ENCODE data around the gene CDC34. TPM values are rescaled to one million over a fixed set of nuclear protein-coding genes. Genes with fewer than 3 reads are reported as not detected.
A peak's percentile ranks its signal among the peaks of the same experiment; 100 is the strongest.

The CDC34 gene
- total and polyA plus RNA-seq, 9 of the 15 experiments (the other 6 are each of a cell fraction or from before 2014, with no cell fraction given) = 0.80 to 203 (median 65.5) TPM

DNA sequence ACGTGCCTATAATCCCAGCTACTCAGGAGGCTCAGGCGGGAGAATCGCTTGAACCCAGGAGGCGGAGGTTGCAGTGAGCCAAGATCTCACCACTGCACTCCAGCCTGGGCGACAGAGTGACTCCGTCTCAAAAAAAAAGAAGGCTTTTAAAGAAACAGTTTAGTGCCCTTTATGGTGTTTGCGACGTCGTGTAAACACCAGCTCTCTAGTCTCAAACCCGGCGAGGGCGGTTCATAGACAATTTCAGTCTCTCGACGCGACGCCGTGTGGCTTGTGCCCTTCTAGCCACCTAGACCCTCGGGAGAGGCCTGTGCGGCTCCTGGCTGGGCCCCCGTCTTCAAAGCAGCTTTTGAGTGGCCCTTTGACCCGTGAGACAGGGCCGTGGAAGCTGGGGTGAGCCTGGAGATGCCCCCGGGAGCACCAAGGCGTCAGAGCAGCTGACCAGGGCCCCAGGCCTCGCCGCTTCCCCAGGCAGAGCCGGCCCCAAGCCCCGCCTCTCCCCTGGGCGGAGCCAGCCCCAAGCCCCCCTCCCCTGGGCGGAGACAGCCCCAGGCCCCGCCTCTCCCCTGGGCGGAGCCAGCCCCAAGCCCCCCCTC, 40.3 kb upstream of the CDC34 start (continued):
- TF ChIP-seq, protein P1, sequence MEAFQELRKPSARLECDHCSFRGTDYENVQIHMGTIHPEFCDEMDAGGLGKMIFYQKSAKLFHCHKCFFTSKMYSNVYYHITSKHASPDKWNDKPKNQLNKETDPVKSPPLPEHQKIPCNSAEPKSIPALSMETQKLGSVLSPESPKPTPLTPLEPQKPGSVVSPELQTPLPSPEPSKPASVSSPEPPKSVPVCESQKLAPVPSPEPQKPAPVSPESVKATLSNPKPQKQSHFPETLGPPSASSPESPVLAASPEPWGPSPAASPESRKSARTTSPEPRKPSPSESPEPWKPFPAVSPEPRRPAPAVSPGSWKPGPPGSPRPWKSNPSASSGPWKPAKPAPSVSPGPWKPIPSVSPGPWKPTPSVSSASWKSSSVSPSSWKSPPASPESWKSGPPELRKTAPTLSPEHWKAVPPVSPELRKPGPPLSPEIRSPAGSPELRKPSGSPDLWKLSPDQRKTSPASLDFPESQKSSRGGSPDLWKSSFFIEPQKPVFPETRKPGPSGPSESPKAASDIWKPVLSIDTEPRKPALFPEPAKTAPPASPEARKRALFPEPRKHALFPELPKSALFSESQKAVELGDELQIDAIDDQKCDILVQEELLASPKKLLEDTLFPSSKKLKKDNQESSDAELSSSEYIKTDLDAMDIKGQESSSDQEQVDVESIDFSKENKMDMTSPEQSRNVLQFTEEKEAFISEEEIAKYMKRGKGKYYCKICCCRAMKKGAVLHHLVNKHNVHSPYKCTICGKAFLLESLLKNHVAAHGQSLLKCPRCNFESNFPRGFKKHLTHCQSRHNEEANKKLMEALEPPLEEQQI (IDR thresholded peaks at IDR 0.05) = no peak
- TF ChIP-seq ZNF140 (CRISPR knock-in tag; IDR thresholded peaks at IDR 0.05) (no peak), IFI16 (CRISPR knock-in tag; IDR thresholded peaks at IDR 0.05) (no peak), MEF2D (tag; conservative IDR thresholded peaks at IDR 0.05; ENCODE audit: low read depth) (no peak), ZFX (CRISPR knock-in tag; IDR thresholded peaks at IDR 0.05) (peak; percentile 82), HMG20B (CRISPR knock-in tag; IDR thresholded peaks at IDR 0.05) (no peak), GABPA (tag; conservative IDR thresholded peaks at IDR 0.05; ENCODE audit: low read depth) (no peak), RUNX1 (IDR thresholded peaks at IDR 0.05; ENCODE audit: low read depth) (no peak), NR1H2 (CRISPR knock-in tag; IDR thresholded peaks at IDR 0.05) (no peak), GATAD2B (IDR thresholded peaks at IDR 0.05; ENCODE audit: borderline replicate concordance) (no peak), HMG20A (CRISPR knock-in tag; conservative IDR thresholded peaks at IDR 0.05) (no peak)
- TF ChIP-seq, protein P2, sequence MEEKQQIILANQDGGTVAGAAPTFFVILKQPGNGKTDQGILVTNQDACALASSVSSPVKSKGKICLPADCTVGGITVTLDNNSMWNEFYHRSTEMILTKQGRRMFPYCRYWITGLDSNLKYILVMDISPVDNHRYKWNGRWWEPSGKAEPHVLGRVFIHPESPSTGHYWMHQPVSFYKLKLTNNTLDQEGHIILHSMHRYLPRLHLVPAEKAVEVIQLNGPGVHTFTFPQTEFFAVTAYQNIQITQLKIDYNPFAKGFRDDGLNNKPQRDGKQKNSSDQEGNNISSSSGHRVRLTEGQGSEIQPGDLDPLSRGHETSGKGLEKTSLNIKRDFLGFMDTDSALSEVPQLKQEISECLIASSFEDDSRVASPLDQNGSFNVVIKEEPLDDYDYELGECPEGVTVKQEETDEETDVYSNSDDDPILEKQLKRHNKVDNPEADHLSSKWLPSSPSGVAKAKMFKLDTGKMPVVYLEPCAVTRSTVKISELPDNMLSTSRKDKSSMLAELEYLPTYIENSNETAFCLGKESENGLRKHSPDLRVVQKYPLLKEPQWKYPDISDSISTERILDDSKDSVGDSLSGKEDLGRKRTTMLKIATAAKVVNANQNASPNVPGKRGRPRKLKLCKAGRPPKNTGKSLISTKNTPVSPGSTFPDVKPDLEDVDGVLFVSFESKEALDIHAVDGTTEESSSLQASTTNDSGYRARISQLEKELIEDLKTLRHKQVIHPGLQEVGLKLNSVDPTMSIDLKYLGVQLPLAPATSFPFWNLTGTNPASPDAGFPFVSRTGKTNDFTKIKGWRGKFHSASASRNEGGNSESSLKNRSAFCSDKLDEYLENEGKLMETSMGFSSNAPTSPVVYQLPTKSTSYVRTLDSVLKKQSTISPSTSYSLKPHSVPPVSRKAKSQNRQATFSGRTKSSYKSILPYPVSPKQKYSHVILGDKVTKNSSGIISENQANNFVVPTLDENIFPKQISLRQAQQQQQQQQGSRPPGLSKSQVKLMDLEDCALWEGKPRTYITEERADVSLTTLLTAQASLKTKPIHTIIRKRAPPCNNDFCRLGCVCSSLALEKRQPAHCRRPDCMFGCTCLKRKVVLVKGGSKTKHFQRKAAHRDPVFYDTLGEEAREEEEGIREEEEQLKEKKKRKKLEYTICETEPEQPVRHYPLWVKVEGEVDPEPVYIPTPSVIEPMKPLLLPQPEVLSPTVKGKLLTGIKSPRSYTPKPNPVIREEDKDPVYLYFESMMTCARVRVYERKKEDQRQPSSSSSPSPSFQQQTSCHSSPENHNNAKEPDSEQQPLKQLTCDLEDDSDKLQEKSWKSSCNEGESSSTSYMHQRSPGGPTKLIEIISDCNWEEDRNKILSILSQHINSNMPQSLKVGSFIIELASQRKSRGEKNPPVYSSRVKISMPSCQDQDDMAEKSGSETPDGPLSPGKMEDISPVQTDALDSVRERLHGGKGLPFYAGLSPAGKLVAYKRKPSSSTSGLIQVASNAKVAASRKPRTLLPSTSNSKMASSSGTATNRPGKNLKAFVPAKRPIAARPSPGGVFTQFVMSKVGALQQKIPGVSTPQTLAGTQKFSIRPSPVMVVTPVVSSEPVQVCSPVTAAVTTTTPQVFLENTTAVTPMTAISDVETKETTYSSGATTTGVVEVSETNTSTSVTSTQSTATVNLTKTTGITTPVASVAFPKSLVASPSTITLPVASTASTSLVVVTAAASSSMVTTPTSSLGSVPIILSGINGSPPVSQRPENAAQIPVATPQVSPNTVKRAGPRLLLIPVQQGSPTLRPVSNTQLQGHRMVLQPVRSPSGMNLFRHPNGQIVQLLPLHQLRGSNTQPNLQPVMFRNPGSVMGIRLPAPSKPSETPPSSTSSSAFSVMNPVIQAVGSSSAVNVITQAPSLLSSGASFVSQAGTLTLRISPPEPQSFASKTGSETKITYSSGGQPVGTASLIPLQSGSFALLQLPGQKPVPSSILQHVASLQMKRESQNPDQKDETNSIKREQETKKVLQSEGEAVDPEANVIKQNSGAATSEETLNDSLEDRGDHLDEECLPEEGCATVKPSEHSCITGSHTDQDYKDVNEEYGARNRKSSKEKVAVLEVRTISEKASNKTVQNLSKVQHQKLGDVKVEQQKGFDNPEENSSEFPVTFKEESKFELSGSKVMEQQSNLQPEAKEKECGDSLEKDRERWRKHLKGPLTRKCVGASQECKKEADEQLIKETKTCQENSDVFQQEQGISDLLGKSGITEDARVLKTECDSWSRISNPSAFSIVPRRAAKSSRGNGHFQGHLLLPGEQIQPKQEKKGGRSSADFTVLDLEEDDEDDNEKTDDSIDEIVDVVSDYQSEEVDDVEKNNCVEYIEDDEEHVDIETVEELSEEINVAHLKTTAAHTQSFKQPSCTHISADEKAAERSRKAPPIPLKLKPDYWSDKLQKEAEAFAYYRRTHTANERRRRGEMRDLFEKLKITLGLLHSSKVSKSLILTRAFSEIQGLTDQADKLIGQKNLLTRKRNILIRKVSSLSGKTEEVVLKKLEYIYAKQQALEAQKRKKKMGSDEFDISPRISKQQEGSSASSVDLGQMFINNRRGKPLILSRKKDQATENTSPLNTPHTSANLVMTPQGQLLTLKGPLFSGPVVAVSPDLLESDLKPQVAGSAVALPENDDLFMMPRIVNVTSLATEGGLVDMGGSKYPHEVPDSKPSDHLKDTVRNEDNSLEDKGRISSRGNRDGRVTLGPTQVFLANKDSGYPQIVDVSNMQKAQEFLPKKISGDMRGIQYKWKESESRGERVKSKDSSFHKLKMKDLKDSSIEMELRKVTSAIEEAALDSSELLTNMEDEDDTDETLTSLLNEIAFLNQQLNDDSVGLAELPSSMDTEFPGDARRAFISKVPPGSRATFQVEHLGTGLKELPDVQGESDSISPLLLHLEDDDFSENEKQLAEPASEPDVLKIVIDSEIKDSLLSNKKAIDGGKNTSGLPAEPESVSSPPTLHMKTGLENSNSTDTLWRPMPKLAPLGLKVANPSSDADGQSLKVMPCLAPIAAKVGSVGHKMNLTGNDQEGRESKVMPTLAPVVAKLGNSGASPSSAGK (IDR thresholded peaks at IDR 0.05) = peak; percentile 94
- TF ChIP-seq, protein P3, sequence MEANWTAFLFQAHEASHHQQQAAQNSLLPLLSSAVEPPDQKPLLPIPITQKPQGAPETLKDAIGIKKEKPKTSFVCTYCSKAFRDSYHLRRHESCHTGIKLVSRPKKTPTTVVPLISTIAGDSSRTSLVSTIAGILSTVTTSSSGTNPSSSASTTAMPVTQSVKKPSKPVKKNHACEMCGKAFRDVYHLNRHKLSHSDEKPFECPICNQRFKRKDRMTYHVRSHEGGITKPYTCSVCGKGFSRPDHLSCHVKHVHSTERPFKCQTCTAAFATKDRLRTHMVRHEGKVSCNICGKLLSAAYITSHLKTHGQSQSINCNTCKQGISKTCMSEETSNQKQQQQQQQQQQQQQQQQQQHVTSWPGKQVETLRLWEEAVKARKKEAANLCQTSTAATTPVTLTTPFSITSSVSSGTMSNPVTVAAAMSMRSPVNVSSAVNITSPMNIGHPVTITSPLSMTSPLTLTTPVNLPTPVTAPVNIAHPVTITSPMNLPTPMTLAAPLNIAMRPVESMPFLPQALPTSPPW (CRISPR knock-in tag; IDR thresholded peaks at IDR 0.05) = no peak; the same call in 1 of the 2 replicates

Measured in K562 (cell line).